H1 (cell line): ENCODE results near the gene RPTOR. TPM values are rescaled to one million over a fixed set of nuclear protein-coding genes. Genes with fewer than 3 reads are reported as not detected.

ENCODE experiments used
- CTCF ChIA-PET: fragments of 300-600 bp; sonication (Branson Sonifier 250); formaldehyde crosslinking; loops from one replicate; lab custom pipeline; 2021; ENCODE audit not compliant: partially characterized antibody; lab: Charles Lee
- POLR2A ChIA-PET: fragments of 300-600 bp; sonication (Branson Sonifier 250); formaldehyde crosslinking; loops from one replicate; lab custom pipeline; 2021; ENCODE audit warnings: inconsistent platforms; ENCODE audit not compliant: partially characterized antibody; lab: Charles Lee
- DNase-seq, 2 experiments: peaks; one replicate each; pipeline versions ENCODE4 v3.0.0 to v3.0.0-alpha.2; 2010 to 2022; ENCODE audit warnings: low spot score in 2 of 2, low read depth in 1 of 2, mixed read lengths in 1 of 2
- FAIRE-seq: peaks from 2 replicates; lab custom pipeline; 2011; peaks lifted over from hg19 to GRCh38; lab: Jason Lieb, UNC
- H2AFZ ChIP-seq: 2 replicates; pipeline ENCODE4 v1.8.1; 2012; ENCODE audit warnings: low read length, inconsistent platforms
- H2AK5ac ChIP-seq: 2 replicates; pipeline ENCODE4 v1.6.1; 2013; ENCODE audit warnings: low read depth, low read length
- H2BK120ac ChIP-seq: replicated peaks from 2 replicates; pipeline ENCODE3; 2013; ENCODE audit warnings: low read depth, low read length, inconsistent platforms
- H2BK12ac ChIP-seq: 2 replicates; pipeline ENCODE4 v1.6.1; 2013; ENCODE audit warnings: low read depth, low read length
- H2BK15ac ChIP-seq: 2 replicates; pipeline ENCODE4 v1.6.1; 2013; ENCODE audit warnings: low read length
- H2BK20ac ChIP-seq: 2 replicates; pipeline ENCODE4 v1.6.1; 2013; ENCODE audit warnings: low read length
- H2BK5ac ChIP-seq: 2 replicates; pipeline ENCODE4 v1.6.1; 2013; ENCODE audit warnings: low read depth, low read length
- H3K14ac ChIP-seq: 2 replicates; pipeline ENCODE4 v1.6.1; 2013; ENCODE audit warnings: inconsistent platforms; ENCODE audit not compliant: insufficient read length
- H3K18ac ChIP-seq: 2 replicates; pipeline ENCODE4 v1.6.1; 2013; ENCODE audit warnings: low read length; ENCODE audit errors: extremely low read depth
- H3K23ac ChIP-seq: 2 replicates; pipeline ENCODE4 v1.6.1; 2013; ENCODE audit warnings: inconsistent platforms; ENCODE audit not compliant: insufficient read length
- H3K23me2 ChIP-seq: 2 replicates; pipeline ENCODE4 v1.6.1; 2013; ENCODE audit warnings: low read depth, low read length
- H3K27ac ChIP-seq: 2 replicates; pipeline ENCODE4 v1.6.1; 2011; ENCODE audit warnings: low read depth, low read length, inconsistent platforms
- H3K27me3 ChIP-seq, 4 experiments: replicated peaks in 1 of 4; 1 replicate in 1 of 4; 2 replicates in 3 of 4; pipeline versions ENCODE4 v1.6.1 to v1.8.1; 2011 to 2013; ENCODE audit warnings: low read length in 3 of 4, mild to moderate bottlenecking in 3 of 4, inconsistent platforms in 2 of 4, mixed read lengths in 2 of 4, moderate library complexity in 1 of 4; ENCODE audit not compliant: control insufficient read depth in 3 of 4, insufficient read depth in 3 of 4; ENCODE audit errors: extremely low read depth in 1 of 4
- H3K36me3 ChIP-seq, 4 experiments: 2 replicates each; pipeline versions ENCODE4 v1.6.1 to v1.8.1; 2011 to 2013; ENCODE audit warnings: mild to moderate bottlenecking in 4 of 4, low read length in 3 of 4, moderate library complexity in 2 of 4, control low read depth in 1 of 4, inconsistent platforms in 1 of 4; ENCODE audit not compliant: insufficient read depth in 4 of 4, control insufficient read depth in 2 of 4
- H3K4ac ChIP-seq: replicated peaks from 2 replicates; pipeline ENCODE3; 2013; ENCODE audit warnings: low read length, low read depth, mixed read lengths, inconsistent platforms; ENCODE audit not compliant: insufficient read length
- H3K4me1 ChIP-seq, 4 experiments: replicated peaks in 1 of 4; 1 replicate in 1 of 4; 2 replicates in 3 of 4; pipeline versions ENCODE4 v1.6.1 to v1.8.1; 2011 to 2013; ENCODE audit warnings: low read length in 3 of 4, inconsistent platforms in 2 of 4, mixed read lengths in 1 of 4; ENCODE audit not compliant: insufficient read depth in 4 of 4, control insufficient read depth in 3 of 4
- H3K4me2 ChIP-seq, 2 experiments: 2 replicates each; pipeline versions ENCODE4 v1.6.1 to v1.8.1; 2011 to 2013; ENCODE audit warnings: low read depth in 2 of 2, low read length in 2 of 2, control low read depth in 1 of 2, inconsistent platforms in 1 of 2, mild to moderate bottlenecking in 1 of 2; ENCODE audit not compliant: insufficient read depth in 1 of 2
- H3K4me3 ChIP-seq, 4 experiments: fragments of 200-600, 300-600 bp in 1 of 4; sonication (generic), shearing (Covaris generic), sonication (Bioruptor Twin) in 1 of 4; 2 replicates each; pipeline versions ENCODE4 v1.5.1 to v1.8.1; 2011 to 2016; ENCODE audit warnings: low read length in 4 of 4, low read depth in 3 of 4, control low read depth in 2 of 4, inconsistent platforms in 2 of 4, mild to moderate bottlenecking in 2 of 4, mixed read lengths in 1 of 4, moderate library complexity in 1 of 4; ENCODE audit not compliant: insufficient read depth in 2 of 4; ENCODE audit errors: extremely low read depth in 1 of 4
- H3K56ac ChIP-seq: replicated peaks from 2 replicates; pipeline ENCODE3; 2013; ENCODE audit warnings: low read depth, mild to moderate bottlenecking, mixed read lengths, low read length, inconsistent platforms; ENCODE audit not compliant: insufficient read length
- H3K79me1 ChIP-seq: 2 replicates; pipeline ENCODE4 v1.6.1; 2013; ENCODE audit warnings: low read depth, low read length, control low read depth
- H3K79me2 ChIP-seq, 2 experiments: 2 replicates each; pipeline versions ENCODE4 v1.6.1 to v1.8.1; 2012 to 2013; ENCODE audit warnings: low read length in 2 of 2, mild to moderate bottlenecking in 2 of 2, inconsistent platforms in 1 of 2; ENCODE audit not compliant: insufficient read depth in 2 of 2, control insufficient read depth in 1 of 2
- H3K9ac ChIP-seq, 4 experiments: replicated peaks in 1 of 4; 1 replicate in 1 of 4; 2 replicates in 3 of 4; pipeline versions ENCODE4 v1.6.1 to v1.8.1; 2011 to 2013; ENCODE audit warnings: low read depth in 3 of 4, low read length in 3 of 4, control low read depth in 2 of 4, mild to moderate bottlenecking in 2 of 4, moderate library complexity in 2 of 4, inconsistent platforms in 1 of 4; ENCODE audit errors: extremely low read depth in 1 of 4
- H3K9me3 ChIP-seq, 2 experiments: 2 replicates each; pipeline versions ENCODE4 v1.6.1 to v1.8.1; 2012 to 2013; ENCODE audit warnings: mild to moderate bottlenecking in 2 of 2, moderate library complexity in 2 of 2, control low read depth in 1 of 2, inconsistent platforms in 1 of 2, low read depth in 1 of 2, low read length in 1 of 2, mixed read lengths in 1 of 2; ENCODE audit not compliant: insufficient read depth in 2 of 2
- H4K20me1 ChIP-seq, 2 experiments: replicated peaks in 1 of 2; 2 replicates each; pipeline versions ENCODE3 to v1.8.1; 2011 to 2013; ENCODE audit warnings: inconsistent platforms in 2 of 2, low read length in 2 of 2, mild to moderate bottlenecking in 1 of 2; ENCODE audit not compliant: insufficient read depth in 2 of 2, control insufficient read depth in 1 of 2
- H4K5ac ChIP-seq: 2 replicates; pipeline ENCODE4 v1.6.1; 2013; ENCODE audit warnings: low read length, low read depth, mixed read lengths, inconsistent platforms; ENCODE audit not compliant: insufficient read length
- H4K8ac ChIP-seq: 2 replicates; pipeline ENCODE4 v1.8.0; 2013; ENCODE audit warnings: mild to moderate bottlenecking, moderate library complexity, low read length, inconsistent platforms; ENCODE audit not compliant: insufficient read depth; ENCODE audit errors: extremely low read depth
- H4K91ac ChIP-seq: replicated peaks from 2 replicates; pipeline ENCODE3; 2013; ENCODE audit warnings: low read length, mixed read lengths, inconsistent platforms; ENCODE audit not compliant: insufficient read length
- ASH2L ChIP-seq: fragments of 200-600, 300-600 bp; sonication (generic); IDR thresholded peaks from one replicate; pipeline ENCODE4 v1.7.1; 2017; ENCODE audit warnings: low read length
- BRCA1 ChIP-seq: IDR thresholded peaks from 2 replicates; pipeline ENCODE4 v1.6.1; 2012; ENCODE audit warnings: low read depth, low read length, improper control_type of control experiment
- KDM4A ChIP-seq: IDR thresholded peaks from one replicate; pipeline ENCODE4 v1.7.1; 2012; ENCODE audit warnings: low read depth, mild to moderate bottlenecking, moderate library complexity, low read length, inconsistent platforms; ENCODE audit not compliant: severe bottlenecking
- SAP30 ChIP-seq: fragments of 300-600 bp; sonication (generic); IDR thresholded peaks from 2 replicates; pipeline ENCODE4 v1.7.1; 2012; ENCODE audit warnings: low read length, moderate library complexity, mild to moderate bottlenecking, inconsistent platforms; ENCODE audit not compliant: insufficient read depth, insufficient replicate concordance
- TAF1 ChIP-seq: IDR thresholded peaks from 2 replicates; pipeline ENCODE4 v1.6.1; 2011; ENCODE audit warnings: mild to moderate bottlenecking, low read depth, low read length
- YY1 ChIP-seq: IDR thresholded peaks from 2 replicates; pipeline ENCODE4 v1.6.1; 2011; ENCODE audit warnings: low read depth, mild to moderate bottlenecking, low read length
- WGBS, 2 experiments: shearing (Covaris generic) in 1 of 2; methylation state at CpG; one replicate each; pipeline versions ENCODE4 v1.1.6 to v1.1.7; 2013 to 2015; ENCODE audit warnings: low lambda C conversion rate in 2 of 2, mixed read lengths in 2 of 2, inconsistent platforms in 1 of 2, low coverage in 1 of 2, missing lambda C conversion rate in 1 of 2; ENCODE audit not compliant: insufficient replicate concordance in 2 of 2, insufficient coverage in 1 of 2, insufficient read length in 1 of 2; ENCODE audit errors: extremely low coverage in 1 of 2, missing lambda C conversion rate in 1 of 2; 5-methylcytosine and 5-hydroxymethylcytosine counted together
- polyA plus RNA-seq, 7 experiments: library from polyadenylated mRNA; depleted of rRNA in 3 of 7; stranded (reverse) in 5 of 7; unstranded in 2 of 7; fragments of >200 nt in 5 of 7; fragments of 200-250 nt in 2 of 7; gene quantifications; 1 replicate in 5 of 7; 2 replicates in 1 of 7; 4 replicates in 1 of 7; pipeline versions ENCODE4 v1.2.1 to v1.2.3, GENCODE V29; 2011 to 2013; ENCODE audit warnings: missing spikeins in 2 of 7, mixed read lengths in 2 of 7
- total RNA-seq: library from RNA; stranded (reverse); fragmentation: NEBNext Ultra II Directional; extraction: Animal tissue kit (Norgen Biotek cat#: 25700); gene quantifications from 2 replicates; pipeline ENCODE4 v1.2.1, GENCODE V29; 2021

Gene RPTOR
- total and polyA plus RNA-seq, 2 of the 8 experiments (the other 6 are each of a cell fraction or from before 2014, with no cell fraction given) = 6.9 to 28.7 TPM

DNA sequence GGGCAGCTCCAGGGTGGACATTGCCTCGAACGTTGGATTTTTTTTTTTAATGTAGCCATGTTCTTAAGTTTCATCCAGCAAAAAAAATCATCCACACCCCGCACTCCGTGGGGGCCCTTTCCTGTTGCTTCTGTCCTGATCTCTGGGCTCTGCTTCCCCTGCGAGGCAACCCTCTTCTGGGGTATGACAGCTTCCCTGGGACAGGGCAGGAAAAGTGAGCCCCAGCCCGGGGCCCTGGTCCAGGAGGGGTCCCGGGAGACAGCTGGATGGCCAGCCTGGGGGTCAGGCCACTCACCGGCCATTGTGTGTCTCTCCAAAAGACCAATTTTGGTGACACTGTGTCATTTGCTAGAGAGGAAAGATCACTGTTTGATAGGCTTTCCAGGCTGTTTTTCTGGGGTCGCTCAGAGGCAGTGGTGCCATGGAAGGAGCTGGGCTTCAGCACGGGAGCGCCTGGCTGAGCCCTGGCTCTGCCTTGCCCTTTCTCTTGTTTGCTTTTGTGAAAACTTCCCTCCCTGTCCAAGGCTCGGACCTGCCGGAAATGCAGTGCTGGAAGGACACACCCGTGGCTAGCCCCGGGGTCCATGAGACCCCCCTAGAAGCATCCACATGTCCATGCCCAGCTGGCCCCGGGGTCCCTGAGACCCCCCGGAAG, 406.0 kb downstream of the RPTOR start:
- no peaks in the 10 kb centered on the region for H3K79me2 ChIP-seq
- H2BK120ac ChIP-seq = no peak overlapping the region
- H3K9me3 ChIP-seq = no peaks in the 10 kb centered on the region
- H3K27me3 ChIP-seq = no peaks in the 10 kb centered on the region
- H3K4me2 ChIP-seq = no peak overlapping the region
- no peak overlapping the region for H3K4me3 ChIP-seq
- POLR2A ChIA-PET = interaction anchor here (1.2 kb wide), 1 partner anchor 13 kb away, joined by 4 read pairs; no protein-coding TSS in a partner anchor
- no peak overlapping the region for H3K14ac ChIP-seq
- no peak overlapping the region for H3K18ac ChIP-seq
- no peak overlapping the region for H2BK20ac ChIP-seq
- no peaks in the 10 kb centered on the region for H3K4me1 ChIP-seq
- WGBS, 2 experiments = 93% methylated on average over 17 of the region's 17 CpGs; no CpG with 5 or more reads in 1 of the 2 experiments
- H3K23ac ChIP-seq = no peak overlapping the region
- H2AFZ ChIP-seq = no peak overlapping the region
- H2AK5ac ChIP-seq = no peak overlapping the region
- no peak overlapping the region for H2BK12ac ChIP-seq
- H2BK15ac ChIP-seq = no peak overlapping the region
- H2BK5ac ChIP-seq = no peak overlapping the region
- H3K9ac ChIP-seq = no peak overlapping the region
- no peaks in the 10 kb centered on the region; a peak in 3 of 8 replicates for H3K36me3 ChIP-seq
- no peak for FAIRE-seq
- H3K79me1 ChIP-seq = no peaks in the 10 kb centered on the region
- H4K91ac ChIP-seq = no peak overlapping the region
- H3K27ac ChIP-seq = no peak overlapping the region
- DNase-seq = no peak
- H3K4ac ChIP-seq = no peak overlapping the region
- H4K20me1 ChIP-seq = no peaks in the 10 kb centered on the region
- CTCF ChIA-PET = interaction anchor here (0.8 to 2.3 kb wide), 7 partner anchors 10 to 85 kb away, joined by 3 to 8 read pairs (median 4); no protein-coding TSS in a partner anchor
- H4K8ac ChIP-seq = no peak overlapping the region
- H3K56ac ChIP-seq = no peak overlapping the region
- no peak overlapping the region for H4K5ac ChIP-seq
- no peaks in the 10 kb centered on the region for H3K23me2 ChIP-seq
- no peak for TF ChIP-seq BRCA1
- TF ChIP-seq KDM4A = no peak
- no peak for TF ChIP-seq YY1
- TF ChIP-seq TAF1 = no peak
- TF ChIP-seq ASH2L = no peak
- TF ChIP-seq SAP30 = no peak
- TF ChIP-seq, all 59 proteins: peak for 0
